ENCODE data around the gene STK33.

GRCh38 chr11:8361206-8361605, 232.8 kb downstream of the STK33 start:
- TF ChIP-seq CTCF (IDR thresholded peaks at IDR 0.05; ENCODE audit: borderline replicate concordance, extremely low read depth, low read length, poor library complexity, severe bottlenecking): no peak
- TF ChIP-seq EZH2 (IDR thresholded peaks at IDR 0.05; ENCODE audit: borderline replicate concordance, low read depth, low read length, severe bottlenecking): no peak
